Measurements from ENCODE around the gene HEATR5B.

The HEATR5B gene

GRCh38 chr2:37013315-37013641 is 70.9 kb downstream of the HEATR5B start:
- no peaks in the 10 kb centered on the region for H3K27me3 ChIP-seq (ENCODE audit: control insufficient read depth, low read length)
- peaks cover 5% of the 10 kb centered on the region; the same call in 1 of the 2 replicates for H3F3A ChIP-seq (ENCODE audit: control insufficient read depth, insufficient read depth)
- no peaks in the 10 kb centered on the region for H3K9me3 ChIP-seq (ENCODE audit: control insufficient read depth, insufficient read depth, low read length)
- H3K27ac ChIP-seq (ENCODE audit: low read depth, low read length), result no peak overlapping the region
- H3K4me3 ChIP-seq (ENCODE audit: low read length), result peak overlapping the region; percentile 57; the same call in 1 of the 2 replicates
- no peaks in the 10 kb centered on the region for H4K20me1 ChIP-seq (ENCODE audit: control insufficient read depth, insufficient read depth, low read depth, low read length)
- H3K79me2 ChIP-seq (ENCODE audit: control insufficient read depth, low read length), result no peaks in the 10 kb centered on the region
- H3K4me1 ChIP-seq (ENCODE audit: control insufficient read depth, low read length), result peaks cover 35% of the 10 kb centered on the region
- TF ChIP-seq EZH2phosphoT487 (IDR thresholded peaks at IDR 0.05; ENCODE audit: borderline replicate concordance, low read length) (no peak), CTCF (IDR thresholded peaks at IDR 0.05; ENCODE audit: low read depth, low read length, poor library complexity, severe bottlenecking) (no peak)
- peaks cover 20% of the 10 kb centered on the region for H3K36me3 ChIP-seq (ENCODE audit: control insufficient read depth, low read length)
- H3K9me2 ChIP-seq (replicated peaks; ENCODE audit: control insufficient read depth, low read length), result no peaks in the 10 kb centered on the region
- peak overlapping the region; percentile 66 for H3K4me2 ChIP-seq (ENCODE audit: low read length)

GRCh38 chr2:37011130-37011529 is 73.0 kb downstream of the HEATR5B start:
- H3K4me2 ChIP-seq (ENCODE audit: low read length), result peak overlapping the region; percentile 50
- H4K20me1 ChIP-seq (ENCODE audit: control insufficient read depth, insufficient read depth, low read depth, low read length), result no peaks in the 10 kb centered on the region
- no peaks in the 10 kb centered on the region for H3K27me3 ChIP-seq (ENCODE audit: control insufficient read depth, low read length)
- no peaks in the 10 kb centered on the region for H3K9me3 ChIP-seq (ENCODE audit: control insufficient read depth, insufficient read depth, low read length)
- H3K4me3 ChIP-seq (ENCODE audit: low read length), result 0 out of 2 replicates have a peak overlapping the region, but pooled peaks have one; percentile 3
- 0 out of 2 replicates have a peak, but pooled peaks cover 5% of the 10 kb centered on the region for H3F3A ChIP-seq (ENCODE audit: control insufficient read depth, insufficient read depth)
- H3K9me2 ChIP-seq (replicated peaks; ENCODE audit: control insufficient read depth, low read length), result no peaks in the 10 kb centered on the region
- peaks cover 35% of the 10 kb centered on the region for H3K4me1 ChIP-seq (ENCODE audit: control insufficient read depth, low read length)
- no peak overlapping the region for H3K27ac ChIP-seq (ENCODE audit: low read depth, low read length)
- H3K36me3 ChIP-seq (ENCODE audit: control insufficient read depth, low read length), result peaks cover 12% of the 10 kb centered on the region
- TF ChIP-seq EZH2phosphoT487 (IDR thresholded peaks at IDR 0.05; ENCODE audit: borderline replicate concordance, low read length), result no peak
- no peak for TF ChIP-seq CTCF (IDR thresholded peaks at IDR 0.05; ENCODE audit: low read depth, low read length, poor library complexity, severe bottlenecking)
- H3K79me2 ChIP-seq (ENCODE audit: control insufficient read depth, low read length), result no peaks in the 10 kb centered on the region

- Histone ChIP-seq H3K79me2 (ENCODE audit: control insufficient read depth, low read length) (no peaks in the 10 kb centered on the region), H3F3A (ENCODE audit: control insufficient read depth, insufficient read depth) (0 out of 2 replicates have a peak, but pooled peaks cover 5% of the 10 kb centered on the region), H3K36me3 (ENCODE audit: control insufficient read depth, low read length) (peaks cover 24% of the 10 kb centered on the region), H3K9me2 (replicated peaks; ENCODE audit: control insufficient read depth, low read length) (no peaks in the 10 kb centered on the region), H4K20me1 (ENCODE audit: control insufficient read depth, insufficient read depth, low read depth, low read length) (no peaks in the 10 kb centered on the region), H3K27ac (ENCODE audit: low read depth, low read length) (no peak overlapping the region), H3K4me2 (ENCODE audit: low read length) (peak overlapping the region; percentile 19; the same call in 1 of the 2 replicates), H3K4me3 (ENCODE audit: low read length) (no peak overlapping the region), H3K9me3 (ENCODE audit: control insufficient read depth, insufficient read depth, low read length) (no peaks in the 10 kb centered on the region), H3K27me3 (ENCODE audit: control insufficient read depth, low read length) (no peaks in the 10 kb centered on the region), H3K4me1 (ENCODE audit: control insufficient read depth, low read length) (peaks cover 4% of the 10 kb centered on the region; the same call in 1 of the 2 replicates)
- TF ChIP-seq EZH2phosphoT487 (IDR thresholded peaks at IDR 0.05; ENCODE audit: borderline replicate concordance, low read length) (no peak), CTCF (IDR thresholded peaks at IDR 0.05; ENCODE audit: low read depth, low read length, poor library complexity, severe bottlenecking) (peak; percentile 74)
Measured at GRCh38 chr2:37005118-37005868, 78.9 kb downstream of the HEATR5B start.
